A673 (cell line): ENCODE data around the gene WHRN. TPM values are rescaled to one million over a fixed set of nuclear protein-coding genes. Genes with fewer than 3 reads are reported as not detected.

Experiments
- BruUV-seq: library from RNA; stranded (reverse); fragments of 400-500 nt; replicated peaks from 2 replicates; lab custom pipeline; 2021; lab: Mats Ljungman, UMichigan
- CTCF ChIA-PET: fragments of 300-600 bp; sonication (Branson Sonifier 250); formaldehyde crosslinking; loops from one replicate; lab custom pipeline; 2022; ENCODE audit warnings: antibody characterized with exemption; lab: Charles Lee
- POLR2A ChIA-PET: fragments of 300-600 bp; sonication (Branson Sonifier 250); formaldehyde crosslinking; loops from one replicate; lab custom pipeline; 2022; ENCODE audit warnings: antibody characterized with exemption; ENCODE audit not compliant: low non-redundant PET; lab: Charles Lee
- DNase-seq: peaks from one replicate; pipeline ENCODE4 v3.0.0-alpha.2; 2015; ENCODE audit warnings: low spot score
- H3K27ac ChIP-seq: fragments of 200-600 bp; sonication (generic); 2 replicates; pipeline ENCODE4 v1.5.1; 2016; ENCODE audit warnings: mixed run types, low read depth, mild to moderate bottlenecking, mixed read lengths, antibody characterized with exemption, low read length; ENCODE audit not compliant: poor library complexity, severe bottlenecking
- H3K27me3 ChIP-seq: fragments of 200-600 bp; sonication (generic); replicated peaks from 2 replicates; pipeline ENCODE4 v1.6.1; 2017; ENCODE audit warnings: mixed run types, low read depth, mild to moderate bottlenecking, mixed read lengths, antibody characterized with exemption, low read length; ENCODE audit not compliant: insufficient read depth, poor library complexity
- H3K36me3 ChIP-seq: fragments of 200-600 bp; sonication (generic); 2 replicates; pipeline ENCODE4 v1.6.1; 2016; ENCODE audit warnings: mixed run types, mild to moderate bottlenecking, mixed read lengths, antibody characterized with exemption, low read length; ENCODE audit not compliant: insufficient read depth, poor library complexity, severe bottlenecking
- H3K4me1 ChIP-seq: fragments of 200-600 bp; sonication (generic); 2 replicates; pipeline ENCODE4 v1.6.1; 2017; ENCODE audit warnings: mixed run types, mild to moderate bottlenecking, mixed read lengths, antibody characterized with exemption, low read length; ENCODE audit not compliant: insufficient read depth, poor library complexity, severe bottlenecking
- H3K4me3 ChIP-seq: fragments of 200-600 bp; sonication (generic); 2 replicates; pipeline ENCODE4 v1.5.1; 2016; ENCODE audit warnings: low read depth, mixed run types, mild to moderate bottlenecking, mixed read lengths, low read length; ENCODE audit not compliant: poor library complexity, severe bottlenecking
- H3K9me3 ChIP-seq: fragments of 200-600 bp; sonication (generic); 2 replicates; pipeline ENCODE4 v1.6.1; 2016; ENCODE audit warnings: mixed run types, low read depth, mild to moderate bottlenecking, mixed read lengths, antibody characterized with exemption, low read length; ENCODE audit not compliant: poor library complexity, severe bottlenecking
- CTCF ChIP-seq: fragments of 300-800, 200-600 bp; sonication (generic); conservative IDR thresholded peaks from 2 replicates; pipeline ENCODE4 v1.5.1; 2017; ENCODE audit warnings: low read depth, mild to moderate bottlenecking, antibody characterized with exemption, low read length, moderate library complexity, mixed read lengths
- EZH2 ChIP-seq: fragments of 200-600 bp; sonication (generic); IDR thresholded peaks from 2 replicates; pipeline ENCODE4 v1.6.1; 2017; ENCODE audit warnings: borderline replicate concordance, low read depth, mild to moderate bottlenecking, mixed read lengths, antibody characterized with exemption, low read length; ENCODE audit not compliant: poor library complexity, severe bottlenecking
- intact Hi-C: fragments of 100-400 bp; cut with micrococcal nuclease; formaldehyde crosslinking; loops from one replicate; pipeline ENCODE4 v1.10.0; 2022; ENCODE audit not compliant: unreplicated experiment
- total RNA-seq: library from RNA; stranded (reverse); gene quantifications from 2 replicates; pipeline ENCODE4 v1.2.3, GENCODE V29; 2021

WHRN gene
- total RNA-seq, 1 experiment from 2014 or later = 9.1 TPM

- ChIA-PET POLR2A (no interaction called here), CTCF (no interaction called here)
- no TSS peak for BruUV-seq
- Histone ChIP-seq H3K27me3 (no peaks in the 10 kb centered on the region), H3K27ac (no peak overlapping the region), H3K9me3 (no peaks in the 10 kb centered on the region), H3K4me3 (no peak overlapping the region), H3K4me1 (peaks cover 5% of the 10 kb centered on the region), H3K36me3 (no peaks in the 10 kb centered on the region)
- TF ChIP-seq EZH2 (no peak), CTCF (no peak)
- intact Hi-C loops = no loop called here
- DNase-seq = no peak
These were observed 24.4 kb downstream of the WHRN start for GRCh38 chr9:114480746-114481435.

- Histone ChIP-seq H3K36me3 (no peaks in the 10 kb centered on the region), H3K9me3 (no peaks in the 10 kb centered on the region), H3K4me3 (no peak overlapping the region), H3K27ac (no peak overlapping the region), H3K27me3 (no peaks in the 10 kb centered on the region), H3K4me1 (peaks cover 5% of the 10 kb centered on the region)
- no TSS peak for BruUV-seq
- ChIA-PET POLR2A (no interaction called here), CTCF (no interaction called here)
- TF ChIP-seq EZH2 (no peak), CTCF (no peak)
- no peak for DNase-seq
- intact Hi-C loops = no loop called here
These were observed 26.4 kb downstream of the WHRN start for GRCh38 chr9:114478871-114479270.

- H3K9me3 ChIP-seq = no peaks in the 10 kb centered on the region
- peaks cover 5% of the 10 kb centered on the region for H3K4me1 ChIP-seq
- TF ChIP-seq CTCF (no peak), EZH2 (no peak)
- POLR2A ChIA-PET = no interaction called here
- H3K27me3 ChIP-seq = no peaks in the 10 kb centered on the region
- no TSS peak for BruUV-seq
- intact Hi-C loops = no loop called here
- CTCF ChIA-PET = no interaction called here
- H3K4me3 ChIP-seq = no peak overlapping the region
- no peak for DNase-seq
- no peak overlapping the region for H3K27ac ChIP-seq
- H3K36me3 ChIP-seq = no peaks in the 10 kb centered on the region
These were observed 26.8 kb downstream of the WHRN start for GRCh38 chr9:114478459-114478858.
